NOMO-1 treated with DMSO at 0.1 percent for 48 hours (cell line): ENCODE data around the gene KCNQ1OT1.

Source experiments
- DNase-seq: peaks from one replicate; lab custom pipeline; 2025; ENCODE audit not compliant: unreplicated experiment; lab: John Stamatoyannopoulos, UW

KCNQ1OT1 gene

DNA sequence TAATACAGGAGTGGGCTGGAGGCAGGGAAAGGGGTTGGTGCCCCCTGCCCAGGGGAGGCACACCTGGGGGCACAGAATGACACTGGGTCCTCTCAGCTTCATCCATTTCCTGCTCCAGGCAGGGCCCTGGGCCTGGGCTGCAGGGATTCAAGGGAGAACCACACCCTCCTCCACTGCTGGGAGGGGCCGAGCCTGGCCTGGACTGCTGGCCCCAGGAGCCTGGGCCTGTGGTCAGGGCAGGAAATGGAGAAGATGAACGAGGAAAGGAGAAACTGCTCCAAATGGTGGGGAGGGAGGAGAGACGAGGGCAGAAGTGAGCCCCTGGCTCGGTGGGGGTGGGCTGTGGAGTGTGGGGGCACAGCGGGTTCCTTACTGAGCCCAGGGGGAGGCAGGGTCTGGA is 38.1 kb upstream of the KCNQ1OT1 start:
- peak; percentile 3 for DNase-seq

DNA sequence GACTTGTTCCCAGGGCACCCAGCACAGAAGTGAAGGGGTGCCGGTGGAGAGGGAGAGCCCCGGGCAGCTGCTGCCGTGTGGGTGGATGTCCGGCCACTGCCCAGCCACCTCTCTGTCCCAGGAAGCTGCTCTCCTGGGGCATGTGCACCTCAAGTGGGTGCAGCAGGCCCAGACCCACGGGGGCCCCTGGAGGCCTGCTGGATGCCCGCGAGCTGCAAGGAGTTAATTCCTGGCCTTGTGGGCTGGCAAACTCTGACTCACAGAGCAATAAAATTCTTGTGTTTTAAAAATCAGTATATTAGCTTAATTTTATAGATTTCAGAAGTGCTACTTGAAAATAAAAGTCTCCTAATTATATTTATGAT is 37.4 kb upstream of the KCNQ1OT1 start:
- no peak for DNase-seq

DNA sequence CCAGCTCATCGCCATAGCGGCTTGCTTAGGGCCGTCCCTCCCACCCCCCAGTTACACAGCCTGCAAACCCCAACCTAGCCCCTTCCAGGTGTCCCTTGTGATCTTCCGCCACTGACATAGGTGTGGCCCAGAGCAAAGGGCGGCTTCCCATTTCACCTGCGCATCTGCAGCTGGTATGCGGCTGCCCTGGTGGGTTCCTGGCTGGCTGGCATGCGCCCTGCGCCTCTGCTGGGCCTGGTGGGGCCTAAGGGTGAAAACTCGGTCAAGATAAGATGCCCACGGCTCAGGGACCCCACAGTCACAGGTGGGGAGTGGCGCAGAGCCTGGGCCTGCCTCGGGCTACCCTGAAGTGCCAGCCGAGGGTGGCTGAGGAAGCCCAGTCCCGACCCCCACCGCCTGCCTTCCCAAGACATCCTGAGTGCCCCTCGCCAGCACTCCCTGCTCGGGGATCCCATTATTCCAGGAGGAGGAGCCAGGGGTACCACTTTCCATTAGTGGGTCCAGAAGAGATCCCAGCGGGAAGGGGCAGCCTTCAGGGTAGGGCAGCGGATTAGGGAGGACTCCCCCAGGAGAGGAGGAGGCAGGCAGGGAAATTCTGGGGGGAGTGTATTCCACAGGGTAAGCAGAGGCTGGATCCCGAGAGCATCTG is 36.9 kb upstream of the KCNQ1OT1 start:
- no peak for DNase-seq

DNA sequence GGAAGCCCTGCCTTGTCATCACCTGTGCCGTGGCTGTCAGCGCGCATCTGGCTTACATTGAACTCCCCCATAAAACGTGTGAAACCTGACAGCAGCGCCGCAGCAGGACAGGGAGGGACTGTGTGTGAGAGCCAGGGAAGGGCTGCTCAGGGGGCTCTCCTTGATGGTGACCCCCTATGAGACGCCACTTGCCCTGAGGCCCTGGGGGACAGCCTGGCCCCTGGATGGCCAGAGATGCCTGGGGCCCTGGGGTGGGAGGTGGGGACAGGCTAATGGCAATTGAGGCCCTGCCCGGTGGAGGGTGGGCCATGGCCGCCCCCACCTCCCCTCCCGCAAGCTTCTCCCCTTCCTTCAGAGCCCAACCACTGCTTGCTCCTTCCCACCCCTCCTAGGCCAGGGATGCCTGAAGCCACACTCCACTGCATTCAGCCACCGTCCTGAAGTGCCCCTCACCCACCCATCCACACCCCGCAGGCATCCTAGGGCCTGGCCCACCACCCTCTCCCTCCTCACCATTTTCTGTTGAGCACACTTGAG is 35.3 kb upstream of the KCNQ1OT1 start:
- DNase-seq: no peak

DNA sequence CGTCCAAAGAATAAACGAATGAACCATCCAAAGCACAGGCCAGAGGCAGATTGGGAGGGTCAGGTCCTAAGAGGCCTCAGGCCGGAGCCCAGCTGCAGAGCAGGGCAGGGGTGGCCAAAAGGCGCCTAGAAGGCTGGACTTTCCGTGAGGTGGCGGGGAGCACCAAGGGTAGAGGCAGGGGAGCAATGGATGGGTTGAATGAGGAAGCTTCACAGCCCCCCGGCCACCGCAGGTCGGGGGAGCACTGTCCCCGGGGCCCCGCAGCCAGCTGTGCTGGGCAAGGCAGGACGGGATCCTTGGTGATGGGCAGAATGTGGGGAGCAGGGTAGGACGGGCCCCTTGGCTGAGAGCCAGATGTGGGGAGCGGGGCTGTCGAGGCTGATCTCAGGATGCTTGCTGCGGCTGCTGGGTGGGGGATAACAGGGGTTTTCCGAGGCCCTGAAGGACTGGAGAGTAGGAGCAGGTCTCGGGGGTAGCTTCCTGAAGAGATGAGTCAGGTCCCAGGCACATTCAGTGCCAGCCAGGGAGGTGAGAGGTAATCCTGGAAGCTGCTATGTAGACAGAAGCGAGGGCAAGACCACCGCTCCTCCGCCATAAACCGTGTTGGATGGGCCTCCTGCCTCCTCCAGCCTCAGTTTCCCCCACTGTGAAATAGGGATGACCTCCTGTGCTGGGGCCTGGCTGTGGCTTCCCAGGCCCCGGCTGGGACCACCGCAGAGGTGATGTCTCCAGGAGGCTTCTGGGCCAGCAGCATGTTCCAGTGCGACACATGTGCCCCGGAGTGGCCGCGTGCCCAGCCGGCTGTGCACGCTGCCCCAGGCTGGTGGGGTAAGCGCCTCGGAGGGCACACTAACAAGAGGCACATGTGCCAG is 34.6 kb upstream of the KCNQ1OT1 start:
- no peak for DNase-seq

DNA sequence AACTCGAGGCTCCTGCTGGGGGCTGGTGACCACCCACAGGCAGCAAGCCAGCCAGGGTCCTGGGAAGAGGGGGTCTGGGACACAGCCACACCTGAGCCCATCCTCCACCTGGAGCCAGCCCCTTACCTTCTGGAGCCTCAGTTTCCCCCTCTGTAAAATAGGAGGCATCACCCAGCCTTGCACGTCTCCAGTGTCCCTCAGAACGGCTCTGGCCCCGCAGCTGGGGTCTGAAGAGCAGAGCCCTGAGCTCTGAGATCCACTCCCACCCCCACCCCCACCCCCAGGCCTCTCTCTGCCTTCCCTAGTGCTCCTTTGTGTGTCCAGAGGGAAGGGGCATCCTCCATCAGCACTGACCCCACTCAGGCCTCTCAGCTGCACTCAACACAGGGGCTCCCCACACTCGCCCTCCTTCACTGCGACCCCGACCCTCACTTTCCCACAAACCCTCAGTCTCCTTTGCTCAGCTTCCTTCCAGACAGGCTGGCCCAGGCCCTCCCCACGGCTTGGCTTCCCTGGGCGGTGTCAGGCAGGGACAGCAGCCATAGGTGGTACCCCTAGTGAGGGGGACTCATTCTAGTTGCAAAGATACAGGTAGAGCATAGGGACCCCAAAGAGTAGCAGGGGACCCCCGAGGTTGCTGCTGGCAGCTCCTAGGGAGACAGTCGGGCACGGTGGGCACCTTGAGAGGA is 33.3 kb upstream of the KCNQ1OT1 start:
- no peak for DNase-seq

DNA sequence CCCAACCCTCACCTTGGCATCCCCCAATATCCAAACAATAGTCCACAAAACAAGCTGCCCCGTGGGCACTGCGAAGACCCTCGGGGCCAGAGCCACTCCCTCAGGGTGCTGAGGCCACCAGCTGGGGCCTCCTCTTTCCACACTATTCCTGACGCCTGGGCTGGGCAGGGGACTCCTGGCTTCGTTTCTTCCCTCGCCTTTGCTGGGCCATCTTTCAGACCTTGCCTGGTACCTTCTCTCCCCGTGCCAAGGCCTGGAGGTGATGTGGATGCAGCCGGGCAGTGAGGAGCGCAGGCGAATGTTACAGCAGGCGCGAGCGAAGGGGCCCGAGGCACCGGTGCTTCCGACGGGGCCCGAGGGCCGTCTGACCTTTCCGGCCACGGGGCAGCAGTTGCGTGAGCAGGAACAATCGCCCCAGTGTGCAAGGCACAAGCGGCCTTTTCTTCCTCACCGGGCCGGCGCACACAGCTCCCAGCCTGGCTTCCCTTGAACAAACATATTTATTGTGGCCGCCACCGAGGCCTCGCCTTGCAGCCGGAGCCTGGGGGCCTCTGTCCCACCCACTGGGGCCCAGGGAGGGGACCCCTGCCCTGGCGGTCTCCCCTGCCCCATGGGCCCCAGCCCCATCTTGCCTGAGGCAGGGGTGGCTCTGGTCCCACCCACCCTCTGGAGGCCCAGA is 32.6 kb upstream of the KCNQ1OT1 start:
- no peak for DNase-seq

DNA sequence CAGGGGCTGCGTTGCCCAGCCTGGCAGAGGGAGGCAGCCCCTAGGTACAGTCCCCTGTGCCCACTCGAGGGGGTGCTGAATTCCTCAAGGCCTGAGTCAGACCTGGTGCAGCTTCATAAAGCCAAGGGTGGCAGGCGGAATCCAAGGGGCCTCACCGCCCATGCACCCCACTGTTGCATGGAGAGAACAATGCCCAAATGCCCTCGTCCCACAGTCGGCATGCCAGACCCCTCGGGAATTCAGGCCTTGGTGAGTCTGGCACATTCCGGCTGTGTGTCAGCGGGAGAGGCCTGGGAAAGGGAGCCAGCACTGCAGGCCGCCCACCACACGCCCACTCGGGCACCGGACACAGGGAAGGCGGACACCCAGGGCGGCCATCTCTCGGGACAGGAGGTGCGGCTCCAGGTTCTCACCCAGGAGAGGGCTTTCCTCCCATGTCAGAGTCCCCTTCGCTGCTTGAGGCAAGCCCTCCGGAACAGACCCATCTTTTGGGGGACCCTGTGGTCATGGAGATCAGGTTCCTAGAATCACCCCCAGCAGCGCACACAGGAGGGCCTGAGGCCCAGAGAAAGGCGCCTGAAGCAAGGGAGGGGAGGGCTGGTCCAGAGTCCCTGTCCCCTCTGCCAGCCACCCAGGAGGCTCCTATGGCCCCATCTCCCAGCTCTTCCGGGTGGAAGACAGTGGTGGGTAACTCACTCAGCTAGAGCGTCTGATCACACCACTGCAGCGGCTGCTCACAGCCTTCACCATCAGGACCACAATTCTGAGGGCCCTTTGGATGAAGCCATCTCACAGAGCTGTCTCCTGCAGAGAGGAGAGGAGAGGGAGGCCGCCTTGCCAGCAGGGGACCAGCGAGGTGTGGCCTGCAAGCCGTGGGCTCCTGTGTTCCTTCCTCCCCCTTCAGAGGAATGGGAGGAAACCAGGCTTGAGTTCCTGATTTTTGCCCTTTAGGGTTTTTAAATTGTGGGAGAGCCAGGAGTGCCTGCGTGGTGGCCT is 31.6 kb upstream of the KCNQ1OT1 start:
- DNase-seq: no peak

DNA sequence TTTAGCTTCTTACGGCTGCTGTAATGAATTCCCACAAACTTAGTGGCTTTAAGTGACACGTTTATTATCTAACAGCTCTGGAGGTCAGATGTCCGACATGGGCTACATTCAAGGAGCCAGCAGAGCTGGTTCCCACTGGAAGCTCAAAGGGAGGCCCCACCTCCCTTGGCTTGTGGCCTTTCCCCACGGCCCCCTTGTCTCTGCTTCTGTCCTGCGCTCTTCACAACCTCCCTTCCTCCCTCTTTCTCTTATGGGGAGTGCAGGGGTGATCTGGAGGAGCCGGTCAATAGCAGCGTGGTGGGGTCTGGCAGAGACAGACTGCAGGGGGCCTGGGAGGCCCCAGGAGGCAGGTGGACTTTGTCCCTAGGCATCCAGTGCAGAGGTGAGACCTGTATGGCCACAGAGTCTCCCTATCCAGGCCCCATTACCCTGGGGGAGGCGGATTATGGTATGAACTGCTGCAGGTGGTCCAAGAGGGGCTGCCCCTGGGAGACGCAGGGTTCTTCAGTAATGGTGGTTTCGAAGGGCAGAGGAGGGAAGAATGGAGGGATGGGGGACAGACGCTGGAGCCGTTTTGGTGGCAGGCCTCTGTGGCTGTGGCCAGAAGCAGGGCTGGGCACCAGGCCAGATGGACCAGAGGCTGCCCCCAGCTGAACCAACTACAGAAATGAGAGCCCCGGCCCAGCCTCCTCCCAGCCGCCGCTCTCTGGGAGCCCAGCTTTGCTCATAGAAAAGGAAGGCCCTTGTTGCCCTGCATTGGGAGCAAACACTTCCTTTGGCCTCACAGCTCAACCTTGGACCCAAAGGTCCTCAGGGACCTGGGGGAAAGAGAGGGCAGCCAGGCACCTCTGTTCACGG is 30.7 kb upstream of the KCNQ1OT1 start:
- no peak for DNase-seq

DNA sequence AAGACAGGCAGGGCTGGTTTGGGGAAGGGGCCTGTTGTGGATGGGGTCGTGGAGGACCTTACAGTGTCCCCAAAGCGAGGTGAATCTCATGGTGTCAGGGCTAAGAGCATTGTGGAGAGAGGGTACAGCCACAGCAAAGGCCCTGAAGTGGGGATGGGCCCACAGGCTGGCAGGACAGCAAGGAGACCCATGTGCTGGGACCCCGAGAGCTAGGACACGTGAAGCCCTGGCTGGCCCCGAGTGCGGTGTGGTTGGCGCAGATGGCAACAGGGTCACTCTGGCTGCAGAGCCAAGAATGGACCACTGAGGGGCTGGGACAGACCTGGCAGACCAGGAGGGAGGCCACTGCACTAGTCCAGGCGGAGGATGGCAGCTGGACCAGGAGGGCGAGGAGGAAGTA is 30.0 kb upstream of the KCNQ1OT1 start:
- DNase-seq: no peak

DNA sequence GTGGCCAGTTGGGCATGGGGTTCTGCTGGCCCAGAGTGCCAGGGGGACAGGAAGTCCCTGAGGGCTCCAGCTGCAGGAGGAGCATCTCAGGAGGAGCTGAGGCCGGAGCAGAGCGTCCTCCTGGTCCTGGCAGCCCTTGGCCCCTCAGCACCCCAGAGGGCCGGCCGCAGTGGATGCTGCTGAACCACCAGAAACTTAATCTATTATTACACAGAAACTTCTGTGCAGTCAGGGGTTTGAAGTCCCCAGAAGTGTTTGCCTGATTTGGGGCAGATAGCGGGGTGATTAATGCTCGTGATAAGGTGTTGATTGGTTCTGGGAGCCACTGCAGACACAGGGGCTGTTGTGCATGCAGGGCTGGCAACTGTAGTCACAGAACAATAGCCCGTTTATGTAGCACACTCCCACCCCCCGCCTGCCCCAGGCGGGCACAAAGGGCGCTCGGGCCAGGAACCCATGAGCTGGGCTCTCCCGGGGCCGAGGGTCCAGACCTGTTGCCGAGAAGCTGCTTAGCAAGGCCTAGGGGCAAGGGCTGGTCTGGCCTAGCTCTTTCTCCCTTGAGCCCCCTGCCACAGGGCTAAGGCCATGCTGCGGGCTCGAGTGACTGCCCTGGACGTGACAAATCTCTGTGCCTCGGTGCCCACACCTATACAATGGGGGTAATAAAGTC is 29.0 kb upstream of the KCNQ1OT1 start:
- no peak for DNase-seq

DNA sequence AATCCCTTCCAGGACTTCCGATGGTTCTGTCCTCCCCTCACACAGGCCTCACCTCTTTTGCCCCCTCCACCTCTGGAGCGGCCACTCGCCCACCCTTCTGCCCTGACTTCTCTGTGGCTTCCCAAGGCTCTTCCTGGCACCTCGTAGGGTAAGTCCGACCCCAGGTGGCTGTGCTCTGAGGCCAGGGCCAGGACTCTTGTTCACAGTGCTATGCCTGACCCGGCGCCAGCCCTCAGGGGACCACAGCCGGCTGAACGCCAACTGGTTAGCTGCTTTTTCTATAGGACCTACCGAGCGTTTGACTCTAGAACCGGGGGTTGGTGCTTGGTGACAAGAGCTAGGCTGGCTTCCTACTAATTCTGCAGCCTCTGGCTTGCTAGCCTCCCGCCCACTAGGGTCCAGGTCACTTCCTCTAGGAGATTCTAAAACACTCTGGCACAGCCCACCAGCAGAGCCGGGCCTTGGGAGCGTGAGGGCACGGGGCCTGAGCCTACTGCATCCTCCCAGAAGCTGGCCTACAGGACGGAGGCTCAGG is 28.4 kb upstream of the KCNQ1OT1 start:
- no peak for DNase-seq

DNA sequence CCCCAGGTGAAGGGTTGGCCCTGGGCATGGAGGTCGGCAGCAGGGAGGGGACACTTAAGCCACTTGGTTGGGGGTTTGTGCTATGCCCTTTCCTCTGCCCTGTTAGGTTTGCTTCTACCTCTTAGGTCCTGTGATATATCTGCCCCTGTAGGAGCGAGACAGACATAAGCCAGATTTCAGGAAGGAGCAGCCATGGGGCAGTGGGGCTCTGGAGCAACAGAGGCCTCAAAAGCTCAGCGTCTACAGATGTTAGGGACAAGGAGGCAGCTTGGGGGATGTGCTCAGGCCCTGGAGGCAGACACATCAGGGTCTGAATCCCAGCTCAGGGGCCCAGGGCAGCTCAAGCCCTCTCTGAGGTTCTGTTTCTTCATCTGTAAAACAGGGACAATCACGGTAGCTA is 27.2 kb upstream of the KCNQ1OT1 start:
- no peak for DNase-seq

DNA sequence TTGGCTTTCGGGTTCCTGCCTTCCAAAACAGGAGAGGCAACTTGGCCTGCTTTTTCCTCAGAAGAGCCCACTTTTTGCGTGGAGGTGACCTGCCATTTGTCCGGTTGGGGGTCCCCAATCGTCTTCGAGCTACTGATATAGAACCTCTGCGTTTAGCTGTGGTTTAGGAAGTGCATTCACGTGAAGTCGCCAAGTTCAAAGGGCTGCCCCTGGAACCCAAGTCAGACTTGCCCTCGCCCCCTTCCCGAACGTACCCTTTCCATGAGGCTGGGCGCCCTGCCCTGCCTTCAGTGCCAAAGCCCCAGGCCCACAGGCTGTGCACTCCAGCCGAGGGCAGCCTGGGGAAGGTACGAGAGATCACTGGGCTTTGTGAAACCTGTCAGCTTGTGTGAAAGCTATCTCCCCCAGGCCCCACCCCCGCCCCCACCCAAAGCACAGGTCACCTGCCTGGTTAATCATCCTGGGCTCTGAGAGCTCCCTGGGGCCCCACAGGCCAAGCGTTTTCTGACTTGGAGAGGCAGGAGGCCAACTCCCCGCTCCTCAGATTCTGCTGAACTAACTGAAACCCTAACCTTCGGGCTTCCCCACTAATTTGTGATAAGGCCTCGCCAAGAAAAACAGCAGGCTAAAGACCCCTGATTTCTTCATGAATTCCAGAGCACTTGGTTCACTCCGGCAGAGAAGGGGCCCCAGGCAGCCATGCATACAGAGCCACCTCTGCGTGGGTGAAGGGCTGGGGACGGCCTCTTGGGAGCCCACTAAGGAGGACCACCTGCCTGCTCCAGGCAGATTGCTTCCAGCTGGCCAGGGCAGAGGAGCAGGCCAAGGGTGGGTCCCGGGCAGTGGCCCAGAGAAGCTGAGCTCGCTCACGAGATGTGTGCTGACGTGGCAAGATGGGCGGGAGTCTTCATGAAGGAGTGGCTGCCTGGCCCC is 25.8 kb upstream of the KCNQ1OT1 start:
- no peak for DNase-seq

DNA sequence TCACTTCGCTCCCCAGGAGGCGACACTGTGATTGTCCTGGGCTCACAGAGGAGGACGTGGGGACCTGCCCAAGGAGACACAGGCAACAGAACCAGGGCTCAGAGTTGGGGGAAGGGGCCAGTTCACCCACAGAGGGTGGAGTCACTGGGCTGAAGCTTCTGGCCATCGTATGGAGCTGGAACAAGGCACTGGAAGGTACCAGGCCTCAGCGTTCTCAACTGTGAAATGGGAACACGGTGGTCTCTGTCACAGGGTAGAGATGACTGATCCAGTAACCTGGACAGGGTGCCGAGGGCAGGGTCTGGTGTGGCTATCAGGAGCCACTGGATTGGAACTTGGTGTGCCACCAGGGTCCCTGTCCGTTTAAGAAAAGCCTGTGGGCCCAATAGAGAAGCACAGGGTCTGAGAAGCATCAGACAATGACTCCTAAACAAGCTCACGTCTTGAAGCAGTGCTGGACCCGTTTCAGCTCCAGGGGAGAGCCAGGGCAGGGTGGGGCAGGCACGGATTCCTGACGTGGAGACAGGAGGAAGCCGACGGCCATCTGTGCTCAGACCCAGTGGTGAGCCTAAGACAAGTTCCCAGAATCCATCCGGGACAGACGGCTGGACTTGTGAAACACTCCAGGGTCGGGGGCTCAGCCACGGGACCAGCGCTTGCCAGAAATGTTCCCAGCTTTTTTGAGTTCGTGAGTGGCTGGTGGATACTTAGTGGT is 25.0 kb upstream of the KCNQ1OT1 start:
- DNase-seq: no peak

DNA sequence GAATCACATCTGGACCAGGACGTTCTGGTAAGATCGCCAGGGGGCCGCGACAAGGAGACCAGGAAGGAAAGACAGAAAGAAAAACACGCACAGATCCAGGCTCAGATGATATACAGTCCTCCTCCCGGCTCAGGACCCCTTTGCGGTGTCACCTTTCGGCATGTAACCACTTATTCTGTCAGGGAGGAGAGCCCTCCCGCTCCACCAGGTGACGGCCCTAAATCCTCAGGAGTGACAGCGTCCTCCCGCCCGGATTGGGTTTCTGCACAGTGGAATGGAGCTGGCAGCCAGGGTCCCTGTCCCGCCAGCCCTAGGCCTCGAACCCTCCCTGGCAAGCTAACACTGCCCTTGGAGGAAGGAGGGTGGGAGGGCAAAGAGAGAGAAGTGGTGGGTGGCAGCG is 24.3 kb upstream of the KCNQ1OT1 start:
- DNase-seq: no peak

DNA sequence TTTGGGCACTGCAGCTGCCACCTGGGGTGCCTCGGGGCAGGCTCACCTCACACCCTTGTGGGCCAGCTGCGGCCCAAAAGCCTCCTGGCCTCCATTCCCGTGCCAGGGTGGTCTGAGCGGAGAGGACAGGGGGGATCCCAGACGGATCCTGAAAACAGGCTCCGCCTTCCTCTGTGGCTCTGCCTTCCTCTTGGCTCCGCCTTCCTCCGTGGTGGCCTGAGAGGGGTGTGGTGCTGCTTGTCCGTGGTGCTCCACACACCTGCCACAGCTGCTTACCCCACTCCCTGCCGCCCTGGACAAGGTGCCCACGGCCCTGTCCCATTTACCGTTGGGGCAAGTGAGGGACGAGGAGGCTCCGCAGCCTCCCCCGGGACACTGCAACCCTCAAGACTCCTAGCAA is 23.2 kb upstream of the KCNQ1OT1 start:
- DNase-seq: no peak
